Measurements from ENCODE around the gene LDB2.
"Not testable (repeated sequence)": the region's sequence is repeated elsewhere in the genome, so short reads cannot be mapped to it uniquely, and the experiment has no call there.

The LDB2 gene

GRCh38 chr4:16628835-16629234, 269.6 kb downstream of the LDB2 start:
- not testable (repeated sequence) for H3K36me3 ChIP-seq (ENCODE audit: insufficient read depth, low read length); H2AFZ ChIP-seq (ENCODE audit: low read depth, low read length); H3K27me3 ChIP-seq (ENCODE audit: insufficient read depth, low read length); H3K9me3 ChIP-seq (ENCODE audit: low read length); H3K4me3 ChIP-seq (ENCODE audit: low read length); H3K4me1 ChIP-seq (ENCODE audit: insufficient read depth, low read length)

GRCh38 chr4:16627999-16628398, 270.4 kb downstream of the LDB2 start:
- Histone ChIP-seq H3K4me1 (ENCODE audit: insufficient read depth, low read length) (no peaks in the 10 kb centered on the region), H3K27me3 (ENCODE audit: insufficient read depth, low read length) (no peaks in the 10 kb centered on the region), H3K36me3 (ENCODE audit: insufficient read depth, low read length) (no peaks in the 10 kb centered on the region), H3K9me3 (ENCODE audit: low read length) (no peaks in the 10 kb centered on the region), H2AFZ (ENCODE audit: low read depth, low read length) (no peak overlapping the region), H3K4me3 (ENCODE audit: low read length) (no peak overlapping the region)

GRCh38 chr4:16626945-16627344, 271.5 kb downstream of the LDB2 start:
- no peaks in the 10 kb centered on the region for H3K9me3 ChIP-seq (ENCODE audit: low read length)
- H3K4me3 ChIP-seq (ENCODE audit: low read length), result no peak overlapping the region

GRCh38 chr4:16622826-16623225, 275.6 kb downstream of the LDB2 start:
- no peaks in the 10 kb centered on the region for H3K4me1 ChIP-seq (ENCODE audit: insufficient read depth, low read length)
- H3K4me3 ChIP-seq (ENCODE audit: low read length), result no peak overlapping the region
- H3K9me3 ChIP-seq (ENCODE audit: low read length), result no peaks in the 10 kb centered on the region
- H3K36me3 ChIP-seq (ENCODE audit: insufficient read depth, low read length), result no peaks in the 10 kb centered on the region
- H2AFZ ChIP-seq (ENCODE audit: low read depth, low read length), result no peak overlapping the region
- no peaks in the 10 kb centered on the region for H3K27me3 ChIP-seq (ENCODE audit: insufficient read depth, low read length)

More at GRCh38 chr4:16626945-16627344, 271.5 kb downstream of the LDB2 start:
- no peaks in the 10 kb centered on the region for H3K27me3 ChIP-seq (ENCODE audit: insufficient read depth, low read length)
- H3K4me1 ChIP-seq (ENCODE audit: insufficient read depth, low read length), result no peaks in the 10 kb centered on the region
- H3K36me3 ChIP-seq (ENCODE audit: insufficient read depth, low read length), result no peaks in the 10 kb centered on the region
- H2AFZ ChIP-seq (ENCODE audit: low read depth, low read length), result no peak overlapping the region

- Histone ChIP-seq H3K9me3 (ENCODE audit: low read length) (no peaks in the 10 kb centered on the region), H3K4me1 (ENCODE audit: insufficient read depth, low read length) (no peaks in the 10 kb centered on the region), H3K4me3 (ENCODE audit: low read length) (no peak overlapping the region), H2AFZ (ENCODE audit: low read depth, low read length) (no peak overlapping the region), H3K27me3 (ENCODE audit: insufficient read depth, low read length) (no peaks in the 10 kb centered on the region), H3K36me3 (ENCODE audit: insufficient read depth, low read length) (no peaks in the 10 kb centered on the region)
Measured at GRCh38 chr4:16617435-16617834, 281.0 kb downstream of the LDB2 start.

GRCh38 chr4:16617011-16617410, 281.4 kb downstream of the LDB2 start:
- Histone ChIP-seq H3K36me3 (ENCODE audit: insufficient read depth, low read length) (no peaks in the 10 kb centered on the region), H2AFZ (ENCODE audit: low read depth, low read length) (no peak overlapping the region), H3K4me1 (ENCODE audit: insufficient read depth, low read length) (no peaks in the 10 kb centered on the region), H3K4me3 (ENCODE audit: low read length) (no peak overlapping the region), H3K9me3 (ENCODE audit: low read length) (no peaks in the 10 kb centered on the region), H3K27me3 (ENCODE audit: insufficient read depth, low read length) (no peaks in the 10 kb centered on the region)

- no peaks in the 10 kb centered on the region for H3K27me3 ChIP-seq (ENCODE audit: insufficient read depth, low read length)
- no peak overlapping the region for H3K4me3 ChIP-seq (ENCODE audit: low read length)
- no peak overlapping the region for H2AFZ ChIP-seq (ENCODE audit: low read depth, low read length)
- H3K9me3 ChIP-seq (ENCODE audit: low read length), result peaks cover 5% of the 10 kb centered on the region
- H3K36me3 ChIP-seq (ENCODE audit: insufficient read depth, low read length), result no peaks in the 10 kb centered on the region
- peaks cover 16% of the 10 kb centered on the region for H3K4me1 ChIP-seq (ENCODE audit: insufficient read depth, low read length)
Measured at GRCh38 chr4:16609170-16609758, 289.2 kb downstream of the LDB2 start.

- H3K9me3 ChIP-seq (ENCODE audit: low read length), result peaks cover 5% of the 10 kb centered on the region
- peaks cover 16% of the 10 kb centered on the region for H3K4me1 ChIP-seq (ENCODE audit: insufficient read depth, low read length)
- H3K36me3 ChIP-seq (ENCODE audit: insufficient read depth, low read length), result no peaks in the 10 kb centered on the region
- H3K4me3 ChIP-seq (ENCODE audit: low read length), result no peak overlapping the region
- no peaks in the 10 kb centered on the region for H3K27me3 ChIP-seq (ENCODE audit: insufficient read depth, low read length)
- no peak overlapping the region for H2AFZ ChIP-seq (ENCODE audit: low read depth, low read length)
Measured at GRCh38 chr4:16608611-16609125, 289.8 kb downstream of the LDB2 start.

GRCh38 chr4:16608123-16608522, 290.3 kb downstream of the LDB2 start:
- H3K4me1 ChIP-seq (ENCODE audit: insufficient read depth, low read length), result peaks cover 16% of the 10 kb centered on the region
- H3K27me3 ChIP-seq (ENCODE audit: insufficient read depth, low read length), result no peaks in the 10 kb centered on the region
- peaks cover 5% of the 10 kb centered on the region for H3K9me3 ChIP-seq (ENCODE audit: low read length)
- H3K4me3 ChIP-seq (ENCODE audit: low read length), result no peak overlapping the region
- no peak overlapping the region for H2AFZ ChIP-seq (ENCODE audit: low read depth, low read length)
- no peaks in the 10 kb centered on the region for H3K36me3 ChIP-seq (ENCODE audit: insufficient read depth, low read length)

GRCh38 chr4:16607241-16608066, 291.0 kb downstream of the LDB2 start:
- H3K9me3 ChIP-seq (ENCODE audit: low read length), result peaks cover 5% of the 10 kb centered on the region
- no peak overlapping the region for H2AFZ ChIP-seq (ENCODE audit: low read depth, low read length)
- H3K4me1 ChIP-seq (ENCODE audit: insufficient read depth, low read length), result peaks cover 16% of the 10 kb centered on the region
- no peak overlapping the region for H3K4me3 ChIP-seq (ENCODE audit: low read length)
- H3K27me3 ChIP-seq (ENCODE audit: insufficient read depth, low read length), result no peaks in the 10 kb centered on the region
- H3K36me3 ChIP-seq (ENCODE audit: insufficient read depth, low read length), result no peaks in the 10 kb centered on the region

GRCh38 chr4:16606691-16607090, 291.8 kb downstream of the LDB2 start:
- Histone ChIP-seq H3K27me3 (ENCODE audit: insufficient read depth, low read length) (no peaks in the 10 kb centered on the region), H3K36me3 (ENCODE audit: insufficient read depth, low read length) (no peaks in the 10 kb centered on the region), H3K4me1 (ENCODE audit: insufficient read depth, low read length) (peaks cover 16% of the 10 kb centered on the region), H2AFZ (ENCODE audit: low read depth, low read length) (no peak overlapping the region), H3K4me3 (ENCODE audit: low read length) (no peak overlapping the region), H3K9me3 (ENCODE audit: low read length) (peaks cover 5% of the 10 kb centered on the region)

- H2AFZ ChIP-seq (ENCODE audit: low read depth, low read length), result no peak overlapping the region
- no peaks in the 10 kb centered on the region for H3K9me3 ChIP-seq (ENCODE audit: low read length)
- H3K36me3 ChIP-seq (ENCODE audit: insufficient read depth, low read length), result no peaks in the 10 kb centered on the region
- H3K4me3 ChIP-seq (ENCODE audit: low read length), result no peak overlapping the region
- H3K4me1 ChIP-seq (ENCODE audit: insufficient read depth, low read length), result peaks cover 20% of the 10 kb centered on the region
- no peaks in the 10 kb centered on the region for H3K27me3 ChIP-seq (ENCODE audit: insufficient read depth, low read length)
Measured at GRCh38 chr4:16603178-16603577, 295.3 kb downstream of the LDB2 start.

- no peak overlapping the region for H2AFZ ChIP-seq (ENCODE audit: low read depth, low read length)
- no peaks in the 10 kb centered on the region for H3K36me3 ChIP-seq (ENCODE audit: insufficient read depth, low read length)
- H3K4me1 ChIP-seq (ENCODE audit: insufficient read depth, low read length), result peaks cover 26% of the 10 kb centered on the region
- H3K9me3 ChIP-seq (ENCODE audit: low read length), result no peaks in the 10 kb centered on the region
- H3K4me3 ChIP-seq (ENCODE audit: low read length), result no peak overlapping the region
- no peaks in the 10 kb centered on the region for H3K27me3 ChIP-seq (ENCODE audit: insufficient read depth, low read length)
Measured at GRCh38 chr4:16598597-16599206, 299.7 kb downstream of the LDB2 start.

Data from neuron (in vitro differentiated cells).